Stimulated activated CD4-positive, alpha-beta T cell treated with anti-CD3 and anti-CD28 coated beads, TNF-alpha, amount 100 ng/mL, for 4 hours (primary cell): ENCODE results near the gene HDAC4.
A peak's percentile ranks its signal among the peaks of the same experiment; 100 is the strongest.
"Not testable (repeated sequence)": the region's sequence is repeated elsewhere in the genome, so short reads cannot be mapped to it uniquely, and the experiment has no call there.

ENCODE experiments used
- DNase-seq, 3 experiments: peaks; one replicate each; pipeline ENCODE4 v3.0.0-alpha.2; 2020; ENCODE audit warnings: low read depth in 3 of 3

The HDAC4 gene

DNA sequence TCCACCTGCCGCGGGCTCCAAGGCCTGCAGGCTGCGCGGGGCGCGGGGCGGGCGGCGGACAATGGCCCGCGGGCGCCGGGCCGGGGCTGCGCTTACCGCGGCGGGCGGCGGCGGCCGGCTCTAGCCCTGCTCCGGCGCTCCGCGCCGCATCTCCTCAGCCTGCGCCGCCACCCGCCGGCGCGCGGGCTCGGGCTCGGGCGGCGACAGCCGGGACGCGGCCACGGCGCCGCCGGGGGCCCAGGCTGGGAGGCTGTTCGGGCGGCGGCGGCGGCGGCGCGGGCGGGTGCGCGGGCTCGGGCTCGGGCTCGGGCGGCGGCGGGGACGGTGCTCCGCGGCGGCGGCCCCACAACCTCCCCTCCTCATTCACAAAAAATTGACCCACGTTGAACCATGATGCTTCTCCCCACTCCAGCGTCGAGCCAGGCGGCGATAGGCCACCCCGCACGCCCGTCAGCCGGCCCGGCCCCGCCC lies at the start of gene HDAC4:
Gene HDAC4 (minus strand): TSS at position 425 of the 471 bp plus-strand sequence. CDS start 48,321 bp downstream, outside the sequence.
- DNase-seq = peak in 1 of 3 experiments; percentile 17

DNA sequence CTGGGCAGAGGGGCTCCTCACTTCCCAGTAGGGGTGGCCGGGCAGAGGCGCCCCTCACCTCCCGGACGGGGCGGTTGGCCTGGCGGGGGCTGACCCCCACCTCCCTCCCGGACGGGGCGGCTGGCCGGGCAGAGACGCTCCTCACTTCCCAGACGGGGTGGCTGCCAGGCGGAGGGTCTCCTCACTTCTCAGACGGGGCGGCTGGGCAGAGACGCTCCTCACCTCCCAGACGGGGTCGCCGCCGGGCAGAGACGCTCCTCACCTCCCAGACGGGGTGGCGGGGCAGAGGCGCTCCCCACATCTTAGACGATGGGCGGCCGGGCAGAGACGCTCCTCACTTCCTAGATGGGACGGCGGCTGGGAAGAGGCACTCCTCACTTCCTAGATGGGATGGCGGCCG lies 48.6 kb upstream of the HDAC4 start:
- DNase-seq = not testable (repeated sequence)

DNA sequence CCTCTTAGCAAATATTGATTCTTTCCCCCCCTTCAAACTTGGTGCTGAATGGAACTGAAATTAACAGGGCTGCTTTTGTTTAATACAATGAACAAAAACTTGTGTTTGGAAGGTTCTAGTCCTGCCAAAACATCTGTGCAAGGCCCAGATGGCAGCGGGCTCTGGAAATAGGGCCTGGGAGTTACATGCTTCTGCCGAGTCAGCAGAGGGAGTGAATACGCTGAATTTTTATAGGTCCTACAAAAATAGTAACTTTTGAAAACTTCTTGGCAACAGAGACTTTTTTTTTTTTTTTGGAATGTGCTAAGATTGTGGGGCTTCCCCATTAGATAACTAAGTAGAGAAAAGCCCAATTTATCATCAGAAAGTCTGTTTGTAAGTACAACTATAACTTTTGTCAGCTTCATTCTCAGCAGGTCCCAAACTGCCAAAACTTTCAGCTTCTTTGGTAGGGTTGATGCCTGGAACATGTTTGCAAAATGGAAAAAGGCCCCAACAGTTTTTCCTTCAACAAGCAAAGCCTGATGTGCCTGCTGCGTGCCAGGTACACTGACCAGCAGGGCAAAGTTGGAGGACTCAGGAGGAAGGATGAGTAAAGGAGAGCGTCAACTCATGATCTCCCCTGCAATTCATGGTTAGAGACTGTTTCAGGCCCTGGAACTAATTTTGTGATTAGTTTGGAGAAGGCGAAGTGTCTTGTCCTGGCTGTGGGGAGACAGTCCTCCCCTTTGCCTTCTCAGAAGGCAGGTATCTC lies 45.1 kb upstream of the HDAC4 start:
- DNase-seq = no peak

DNA sequence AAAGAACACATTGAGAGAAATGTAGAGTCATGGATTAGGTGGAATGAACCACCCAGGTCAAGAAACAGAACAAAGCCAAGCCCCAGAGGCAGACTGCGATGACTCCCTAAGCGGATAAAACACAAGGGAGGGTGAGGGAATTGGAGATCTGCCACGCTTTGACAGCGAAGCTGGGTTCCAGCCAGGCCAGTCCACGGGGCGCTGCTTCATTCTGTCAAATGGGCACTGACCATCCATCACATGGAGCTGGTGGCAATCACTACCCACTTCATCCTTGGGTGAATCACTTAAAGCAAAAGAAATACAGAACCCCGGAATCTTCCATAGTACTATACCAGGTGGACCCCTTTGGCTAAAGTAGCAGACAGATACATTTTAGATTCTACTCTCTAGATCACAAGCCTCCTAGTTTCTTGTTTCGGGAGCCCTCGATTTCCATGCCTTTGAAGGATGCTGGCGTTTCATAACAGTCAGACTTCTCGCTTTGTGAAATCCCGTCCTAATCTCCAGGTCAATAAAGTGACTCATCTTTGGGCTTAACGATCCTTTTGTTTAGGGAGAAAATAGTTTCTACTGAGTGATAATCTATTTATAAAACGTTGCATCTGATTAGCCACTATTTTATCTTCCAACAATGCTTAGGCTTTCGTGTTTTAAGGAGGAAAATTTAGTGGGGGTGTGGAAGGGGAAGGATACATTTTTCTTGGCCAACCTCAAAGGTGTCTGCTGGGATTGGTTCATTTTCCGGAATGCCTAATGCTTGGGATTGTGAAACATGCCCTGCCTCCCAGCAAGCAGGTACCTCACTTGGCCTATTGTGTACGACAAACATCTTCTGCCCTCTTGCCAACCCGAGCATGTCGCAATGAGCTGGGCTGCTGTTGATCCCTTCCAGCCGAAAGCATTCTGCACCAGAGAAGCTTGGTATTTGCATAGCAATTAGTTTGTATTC lies 44.1 kb upstream of the HDAC4 start:
- DNase-seq = no peak

DNA sequence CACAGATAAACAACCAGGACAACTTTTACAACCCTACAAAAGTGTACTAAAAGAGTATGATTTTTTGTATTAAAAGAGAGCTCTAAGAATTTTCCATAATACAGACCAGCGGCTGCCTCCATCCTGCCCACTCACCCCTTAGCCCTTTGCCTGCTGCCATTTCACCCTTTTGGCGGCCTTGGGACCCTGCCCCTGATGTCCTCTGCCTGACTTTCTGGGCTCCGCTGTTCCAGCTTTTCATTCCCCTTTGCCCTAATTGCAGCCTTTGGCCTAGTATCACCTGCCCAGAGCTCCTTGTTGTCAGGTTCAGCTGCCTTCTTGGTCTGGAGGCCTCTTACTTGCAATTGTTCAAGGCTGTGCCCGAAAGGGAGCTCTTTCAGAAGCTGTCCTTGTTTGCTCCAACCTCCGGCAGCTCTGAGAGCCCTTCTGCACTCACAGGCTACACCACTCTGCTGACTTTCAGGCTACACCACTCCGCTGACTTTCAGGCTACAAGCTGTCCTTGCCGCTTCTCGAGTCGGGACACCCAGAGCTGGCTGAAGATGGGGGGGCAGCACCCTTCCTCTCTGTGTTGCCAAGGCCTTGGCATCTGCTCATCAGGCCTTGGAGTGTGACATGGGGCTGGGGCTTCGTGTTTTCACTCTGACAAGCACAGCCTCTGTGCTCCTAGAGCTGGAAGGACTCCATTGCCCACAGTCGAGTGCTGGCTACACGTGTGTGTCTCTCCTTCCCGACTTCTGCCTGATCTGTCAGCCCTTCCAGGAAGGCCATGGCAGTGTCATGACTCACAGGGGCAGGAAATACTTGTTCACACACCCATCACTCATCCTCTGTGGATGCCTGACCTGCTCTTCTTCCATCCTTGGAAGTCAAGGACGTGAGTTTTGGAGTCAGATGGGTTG lies 43.1 kb upstream of the HDAC4 start:
- no peak for DNase-seq

DNA sequence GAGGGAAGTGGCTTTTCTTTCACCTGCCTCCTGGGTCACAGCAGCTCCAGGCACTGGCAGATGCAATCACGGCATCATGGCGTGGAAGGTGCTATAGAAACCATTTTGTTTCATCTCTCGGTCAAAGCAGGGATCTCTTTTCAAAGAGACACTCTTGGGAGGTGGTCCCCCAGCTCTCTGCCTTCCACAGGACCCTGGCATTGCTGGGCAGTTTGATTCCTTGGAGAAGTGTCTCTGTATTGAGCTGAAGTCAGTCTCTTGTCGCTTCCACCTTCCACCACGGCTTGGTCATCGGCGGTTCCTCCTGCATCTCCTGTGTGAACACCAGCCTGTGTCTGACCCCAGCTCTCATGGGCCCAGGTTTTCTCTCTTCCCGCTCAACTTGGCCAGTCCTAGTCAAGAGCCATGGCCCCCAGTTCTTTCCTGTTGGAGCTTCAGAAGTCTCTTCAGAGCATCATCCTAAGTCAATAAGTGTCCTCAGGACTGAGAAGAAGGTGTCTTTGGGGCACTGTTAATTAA lies 42.3 kb upstream of the HDAC4 start:
- DNase-seq = no peak

DNA sequence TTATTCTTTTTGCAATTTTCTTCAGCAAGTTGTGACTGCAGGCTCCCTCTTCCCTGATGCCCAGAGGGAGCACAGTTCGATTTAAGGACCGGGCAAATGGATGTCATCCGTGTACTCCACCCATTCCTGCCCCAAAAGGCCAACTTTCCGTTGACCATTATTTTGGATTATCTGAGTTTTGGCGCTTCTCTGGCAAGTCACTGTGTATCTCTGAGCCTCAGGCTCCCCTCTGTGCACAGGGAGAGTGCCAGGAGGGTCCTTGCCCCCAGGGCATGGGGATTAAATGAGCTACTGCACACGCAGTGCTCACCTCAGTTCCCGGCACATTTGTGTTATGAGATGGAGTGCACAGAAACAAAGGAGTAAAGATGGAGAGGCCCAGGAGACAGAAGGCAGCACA lies 41.4 kb upstream of the HDAC4 start:
- DNase-seq = no peak

DNA sequence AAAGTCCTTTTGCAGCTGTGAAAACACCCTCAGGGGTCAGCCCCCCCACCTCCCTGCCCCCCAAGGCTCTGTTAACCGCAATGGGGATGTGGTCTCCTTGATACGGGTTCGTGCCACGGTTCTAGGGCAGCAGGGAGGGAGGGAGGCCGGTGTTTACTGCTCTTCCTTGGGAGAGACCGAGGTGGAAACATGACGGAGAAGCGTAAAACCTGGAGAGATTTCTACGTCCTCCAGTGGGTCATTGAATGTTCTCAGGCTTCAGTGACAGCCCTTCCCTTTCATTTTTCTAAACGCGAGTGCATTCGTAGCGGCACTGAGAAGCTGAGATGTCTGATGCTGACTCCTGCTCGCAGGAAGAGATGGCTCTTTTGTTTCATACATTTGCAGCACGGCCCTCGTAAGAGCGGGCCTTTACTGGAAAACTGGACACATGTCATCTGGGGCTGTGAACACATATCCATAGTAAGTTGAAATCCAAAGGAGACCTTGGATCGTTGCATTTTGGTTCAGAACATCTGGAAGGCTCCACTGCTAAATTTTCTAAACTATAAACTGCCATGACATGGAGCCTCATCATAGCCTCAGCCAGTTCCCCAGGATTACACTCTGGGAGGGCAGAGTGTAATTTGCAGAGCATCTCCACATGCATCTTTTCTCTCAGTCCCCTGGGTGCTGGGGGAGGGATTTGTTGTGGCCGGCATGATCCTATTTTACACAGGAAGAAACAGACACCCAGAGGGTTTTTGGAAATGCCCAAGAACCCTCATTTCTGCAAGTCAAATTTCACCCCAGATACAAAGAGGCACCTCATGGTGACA lies 40.6 kb upstream of the HDAC4 start:
- DNase-seq = no peak

DNA sequence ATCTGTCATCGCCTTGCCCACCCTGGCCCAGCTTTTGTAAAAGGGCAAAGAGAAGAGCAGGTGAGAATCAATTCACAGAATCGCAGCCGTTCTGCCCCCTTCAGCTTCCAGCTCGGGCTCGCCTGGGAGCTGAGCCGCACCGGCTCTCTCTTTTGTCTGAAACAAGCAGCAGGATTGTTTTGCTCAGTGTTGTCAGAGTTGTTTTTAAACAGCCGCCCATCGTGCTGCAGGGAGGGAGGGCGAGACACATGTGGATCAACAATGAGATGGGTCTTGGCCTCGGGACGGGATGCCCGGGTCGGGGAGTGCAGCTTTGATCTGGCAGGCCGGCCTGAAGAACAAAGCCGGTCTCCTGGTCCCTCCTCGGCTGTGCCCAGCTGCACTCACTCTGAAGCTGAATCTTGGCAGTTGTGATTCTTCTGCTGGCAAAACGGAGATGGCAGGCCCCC lies 39.7 kb upstream of the HDAC4 start:
- DNase-seq = no peak

DNA sequence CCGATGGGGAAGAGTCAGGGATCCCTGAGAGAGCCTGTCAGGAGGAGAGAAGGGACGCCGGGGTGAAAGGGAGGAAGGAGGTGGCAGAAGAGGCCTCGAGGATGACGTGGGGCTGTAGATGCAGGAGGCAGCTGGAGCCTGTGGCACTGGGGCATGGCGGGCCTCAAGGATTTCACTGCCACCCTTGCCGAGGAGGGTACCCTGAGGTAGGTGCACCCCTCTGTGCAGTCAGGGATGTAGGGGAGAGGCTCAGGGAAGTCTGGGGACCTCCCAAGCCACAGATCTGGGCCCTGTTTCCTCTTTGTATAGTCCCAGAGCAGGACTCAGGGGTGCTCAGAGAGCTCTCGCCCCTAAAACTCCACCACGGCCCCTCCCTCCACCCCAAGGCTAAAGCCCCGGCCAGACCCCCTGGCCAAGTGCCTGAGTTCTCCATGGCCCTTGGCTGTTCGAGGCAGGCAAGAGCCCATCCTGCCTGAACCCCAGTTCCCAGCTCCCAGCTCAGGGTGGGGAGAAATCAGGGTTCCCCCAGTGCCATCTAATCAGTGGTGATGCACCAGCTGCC lies 39.0 kb upstream of the HDAC4 start:
- no peak for DNase-seq

DNA sequence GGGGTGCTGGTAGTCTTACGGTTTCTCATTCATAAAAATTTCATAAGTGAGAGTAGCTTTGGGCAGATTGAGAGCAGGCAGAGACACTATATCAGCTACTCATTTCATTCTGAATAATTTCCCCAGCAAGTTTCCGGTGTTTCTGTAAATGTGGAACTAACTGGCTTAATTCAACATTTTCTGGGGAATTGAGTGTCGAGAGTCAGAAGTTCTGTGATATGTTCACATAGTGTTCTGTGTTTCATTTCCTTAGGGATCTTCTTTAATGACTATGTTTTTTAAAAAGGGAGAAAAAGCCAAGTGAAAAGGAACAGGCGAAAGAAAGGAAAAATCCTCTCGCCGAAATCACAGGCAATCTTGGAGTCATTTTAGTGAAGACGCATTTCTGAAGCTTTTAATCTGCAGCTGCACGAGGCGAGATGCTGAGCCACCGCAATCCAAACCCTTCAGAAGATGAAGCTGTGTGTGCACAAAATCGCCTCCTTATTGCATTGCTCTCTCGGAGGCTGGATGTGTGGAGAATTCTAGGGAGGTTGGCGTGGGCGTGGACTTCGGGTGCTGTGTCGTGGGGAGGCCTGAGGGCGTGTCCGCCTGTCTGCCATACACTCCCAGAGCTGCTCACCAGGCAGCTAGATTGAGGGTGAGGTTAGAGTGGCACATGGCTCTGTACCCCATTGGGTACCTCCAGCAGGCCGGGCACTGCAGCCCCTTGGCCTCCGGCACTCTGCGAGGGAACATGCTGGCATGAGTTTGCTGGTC lies 38.4 kb upstream of the HDAC4 start:
- DNase-seq = no peak

DNA sequence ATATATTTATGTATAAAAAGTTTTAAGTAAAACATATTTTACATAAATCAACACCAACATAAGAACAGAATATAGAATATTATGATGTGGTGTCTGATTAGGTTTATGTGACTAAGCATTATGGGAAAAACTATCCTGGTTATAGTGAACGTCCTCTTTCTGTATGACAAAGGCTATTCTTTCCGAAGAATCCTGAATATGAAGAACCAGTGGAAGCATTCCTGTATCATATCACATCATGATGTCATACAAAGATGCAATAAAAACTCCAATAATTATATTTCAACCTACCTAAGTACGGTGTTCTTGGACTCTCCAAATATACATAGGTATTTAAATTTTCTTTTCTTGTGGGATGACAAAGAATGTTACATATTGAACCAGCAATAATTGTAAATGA lies 37.5 kb upstream of the HDAC4 start:
- DNase-seq = no peak

DNA sequence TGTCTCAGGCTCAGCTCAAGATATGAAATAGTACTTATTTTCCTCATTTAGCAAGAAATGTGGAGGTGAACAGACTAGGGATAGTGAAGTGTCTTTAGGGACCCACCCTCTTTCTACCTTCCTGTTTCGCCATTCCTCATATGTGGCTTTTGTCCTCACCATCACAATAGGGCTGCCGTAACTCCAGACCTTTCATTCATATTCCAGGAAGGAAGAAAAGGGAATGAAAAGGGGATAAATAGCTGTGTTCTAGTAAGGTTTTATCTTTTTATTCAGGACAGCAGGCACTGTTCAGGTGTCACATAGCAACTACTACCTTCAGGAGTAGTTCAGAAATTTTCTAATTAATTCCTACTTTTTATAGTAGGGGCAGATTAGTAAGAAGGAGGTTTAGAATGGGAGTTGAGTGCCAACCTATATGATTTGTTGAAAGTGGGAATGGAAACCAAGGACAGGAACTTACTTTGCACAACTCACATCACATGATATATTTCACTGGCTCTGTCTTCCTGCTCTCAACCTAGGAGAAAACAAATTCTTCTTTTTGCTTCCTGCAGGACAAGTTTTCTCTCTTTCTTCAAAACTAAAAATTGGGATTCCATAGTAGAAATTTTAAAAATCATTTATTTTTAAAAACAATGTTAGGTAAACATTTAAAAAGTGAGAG lies 36.0 kb upstream of the HDAC4 start:
- no peak for DNase-seq

DNA sequence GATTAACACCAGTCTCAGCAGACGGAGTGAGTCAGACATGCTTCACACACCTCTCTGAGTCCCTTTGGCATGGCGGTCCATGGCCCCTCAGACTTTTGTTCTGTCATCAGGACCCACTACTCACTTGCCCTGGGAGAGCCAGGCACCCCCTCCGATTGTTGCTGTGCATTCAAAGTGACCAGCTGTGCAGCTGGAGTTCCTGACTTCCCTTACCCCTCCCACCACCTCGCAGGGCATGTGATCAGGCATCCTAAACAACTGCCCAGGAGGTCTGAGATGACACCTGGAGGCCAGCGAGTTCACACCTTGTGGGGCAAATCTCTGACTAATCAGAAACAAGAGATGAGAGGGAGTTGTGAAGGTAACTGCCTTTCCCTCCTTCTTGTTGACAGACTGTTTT lies 35.3 kb upstream of the HDAC4 start:
- DNase-seq = no peak

DNA sequence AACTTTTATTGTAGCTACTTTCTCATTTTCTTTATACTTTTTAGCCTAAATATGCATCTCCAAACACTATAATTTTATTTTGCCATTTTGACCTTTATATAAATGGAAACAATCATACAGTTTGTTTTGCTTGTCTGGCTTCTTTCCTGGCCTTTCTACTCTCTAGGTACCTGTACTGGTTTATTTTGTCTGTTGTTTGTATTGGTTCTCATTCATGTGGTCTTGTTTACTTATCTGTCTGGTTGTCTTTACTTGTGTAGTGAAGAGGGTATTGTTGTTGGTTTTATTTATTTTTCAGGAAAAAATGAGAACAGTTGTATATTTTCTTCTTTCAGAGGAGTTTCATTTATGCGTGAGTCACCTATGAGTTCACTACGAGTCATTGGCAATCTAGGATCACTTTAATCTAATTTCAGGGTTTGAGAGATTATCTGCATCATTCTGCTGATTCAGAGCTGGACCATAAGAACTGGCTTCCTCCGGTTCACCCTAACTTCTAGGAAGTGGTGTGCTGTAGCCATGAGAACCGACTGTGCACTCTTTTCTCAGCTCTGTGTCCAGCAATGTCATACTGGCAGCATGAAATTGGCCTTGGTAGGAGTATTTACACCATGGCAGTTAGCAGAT lies 33.1 kb upstream of the HDAC4 start:
- DNase-seq = no peak

DNA sequence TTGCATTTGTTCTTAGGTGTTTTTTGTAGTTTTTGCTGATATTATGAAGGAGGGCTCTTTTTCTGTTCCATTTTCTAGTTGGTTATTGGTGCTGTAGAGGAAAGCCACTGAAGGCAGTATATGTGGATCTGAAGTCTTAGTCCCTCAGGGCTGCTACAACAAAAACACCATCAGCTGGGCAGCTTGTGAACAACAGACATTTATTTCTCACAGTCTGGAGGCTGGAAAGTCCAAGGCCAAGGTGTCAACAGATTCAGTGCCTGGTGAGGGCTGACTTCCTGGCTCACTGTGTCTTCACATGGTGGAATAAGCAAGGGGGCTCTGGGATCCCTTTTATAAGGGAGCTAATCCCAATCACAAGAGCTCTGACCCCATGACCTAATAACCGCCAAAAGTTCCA lies 31.4 kb upstream of the HDAC4 start:
- DNase-seq = no peak

DNA sequence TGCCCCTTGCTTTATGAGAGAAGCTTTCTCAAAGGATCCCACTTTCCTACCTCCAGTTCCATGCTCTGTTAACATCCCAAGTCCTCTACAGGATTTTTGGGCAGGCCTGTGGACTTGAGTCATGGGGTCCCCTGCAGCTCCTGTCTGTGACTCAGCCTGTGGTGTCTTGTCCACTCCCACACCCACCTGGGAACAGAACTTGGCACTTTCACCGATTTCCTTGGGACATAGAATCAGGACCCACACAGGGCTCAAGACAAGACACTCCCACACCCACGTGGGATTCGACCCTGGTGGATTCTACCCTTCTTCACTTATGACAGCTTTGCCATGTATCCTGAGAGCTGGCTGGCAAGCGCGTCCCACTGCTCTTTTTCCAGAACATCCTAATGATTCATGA lies 30.7 kb upstream of the HDAC4 start:
- DNase-seq = no peak
